ENCODE results near the gene ADGRE1.

The ADGRE1 gene

GRCh38 chr19:6886277-6886897 is 992 bp upstream of the ADGRE1 start:
- no peak for DNase-seq

- no peak for DNase-seq
These were observed 1.6 kb downstream of the ADGRE1 start for GRCh38 chr19:6888967-6889366.

- DNase-seq: no peak
These were observed 3.1 kb downstream of the ADGRE1 start for GRCh38 chr19:6890401-6890913.

GRCh38 chr19:6890938-6891337 is 3.6 kb downstream of the ADGRE1 start:
- no peak for DNase-seq

GRCh38 chr19:6891761-6892385 is 4.5 kb downstream of the ADGRE1 start:
- DNase-seq: no peak

- no peak for DNase-seq
These were observed 6.9 kb downstream of the ADGRE1 start for GRCh38 chr19:6894313-6894712.

- no peak for DNase-seq
These were observed 16.1 kb downstream of the ADGRE1 start for GRCh38 chr19:6903446-6903845.

GRCh38 chr19:6906559-6907060 is 19.2 kb downstream of the ADGRE1 start:
- no peak for DNase-seq

GRCh38 chr19:6911523-6911922 is 24.1 kb downstream of the ADGRE1 start:
- no peak for DNase-seq

- no peak for DNase-seq
These were observed 26.9 kb downstream of the ADGRE1 start for GRCh38 chr19:6914321-6914720.

GRCh38 chr19:6916952-6917351 is 29.6 kb downstream of the ADGRE1 start:
- no peak for DNase-seq

GRCh38 chr19:6925386-6925785 is 38.0 kb downstream of the ADGRE1 start:
- no peak for DNase-seq

- no peak for DNase-seq
These were observed 38.7 kb downstream of the ADGRE1 start for GRCh38 chr19:6925801-6926751.

GRCh38 chr19:6930190-6930589 is 42.8 kb downstream of the ADGRE1 start:
- no peak for DNase-seq

- DNase-seq: no peak
These were observed 47.7 kb downstream of the ADGRE1 start for GRCh38 chr19:6935069-6935468.

- DNase-seq: no peak
These were observed 48.2 kb downstream of the ADGRE1 start for GRCh38 chr19:6935618-6936017.

- no peak for DNase-seq
These were observed 58.4 kb downstream of the ADGRE1 start for GRCh38 chr19:6945733-6946132.

GRCh38 chr19:6947745-6948144 is 60.4 kb downstream of the ADGRE1 start:
- no peak for DNase-seq

- no peak for DNase-seq
These were observed 61.5 kb downstream of the ADGRE1 start for GRCh38 chr19:6948884-6949283.

GRCh38 chr19:6952956-6953355 is 65.6 kb downstream of the ADGRE1 start:
- DNase-seq: no peak

GRCh38 chr19:6955082-6955481 is 67.7 kb downstream of the ADGRE1 start:
- DNase-seq: no peak

GRCh38 chr19:6956573-6956972 is 69.2 kb downstream of the ADGRE1 start:
- DNase-seq: no peak

- no peak for DNase-seq
These were observed 71.4 kb downstream of the ADGRE1 start for GRCh38 chr19:6958791-6959190.

Measured in right forelimb (tissue), 1 donor.